GM19351 (cell line): Measurements from ENCODE around the gene RETREG2.
A peak's percentile ranks its signal among the peaks of the same experiment; 100 is the strongest.
"Not testable (repeated sequence)": the region's sequence is repeated elsewhere in the genome, so short reads cannot be mapped to it uniquely, and the experiment has no call there.

Experiments used
- ATAC-seq: cut with Tn5 transposase; IDR thresholded peaks from one replicate; pipeline ENCODE4 v1.9.1; 2021; ENCODE audit warnings: mild to moderate bottlenecking, moderate library complexity; ENCODE audit not compliant: unreplicated experiment

Gene RETREG2

DNA sequence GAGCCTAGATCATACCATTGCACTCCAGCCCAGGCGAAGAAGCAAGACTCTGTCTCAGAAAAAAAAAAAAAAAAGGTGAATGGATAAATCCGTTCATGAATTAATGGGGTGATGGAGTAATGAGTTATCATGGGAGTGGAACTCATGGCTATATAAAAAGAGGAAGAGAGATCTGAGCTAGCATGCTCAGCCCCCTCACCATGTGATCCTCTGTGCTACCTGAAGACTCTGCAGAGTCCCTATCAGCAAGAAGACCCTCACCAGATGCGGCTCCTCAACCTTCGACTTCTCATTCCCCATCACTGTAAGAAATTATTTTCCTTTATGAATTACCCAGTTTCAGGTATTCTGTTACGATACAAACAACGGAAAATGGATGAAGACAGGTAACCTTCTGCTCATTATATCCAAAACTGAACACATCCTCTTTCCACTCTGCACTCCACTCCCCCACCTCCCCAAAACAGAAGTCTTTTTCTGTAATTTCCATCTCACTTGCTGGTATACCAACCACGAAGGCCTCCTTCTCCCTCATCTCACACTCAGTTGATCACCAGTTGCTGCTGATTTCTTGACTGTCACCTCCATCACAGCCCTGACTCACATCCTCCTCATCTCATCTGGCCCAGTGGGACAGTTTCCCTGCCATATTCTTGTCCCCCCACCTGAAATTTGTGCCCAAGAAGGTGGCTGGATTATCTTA is 8.8 kb downstream of the RETREG2 start:
- ATAC-seq, result no peak

DNA sequence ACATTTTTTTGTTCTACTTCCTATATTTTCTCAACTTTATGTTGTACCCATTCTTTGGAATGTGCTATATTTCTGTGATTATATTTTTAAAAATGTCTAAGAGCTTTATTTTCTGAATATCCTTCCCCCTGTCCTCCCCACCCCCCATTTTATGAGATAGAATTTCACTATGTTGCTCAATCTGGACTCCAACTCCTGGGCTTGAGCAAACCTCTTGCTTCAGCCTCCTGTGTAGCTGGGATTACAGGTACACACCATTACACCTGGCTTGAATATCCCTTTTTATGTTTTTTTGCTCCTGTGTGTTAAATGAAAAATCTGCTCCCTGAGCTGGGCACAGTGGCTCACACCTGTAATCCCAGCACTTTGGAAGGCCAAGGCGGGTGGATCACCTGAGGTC is 19.3 kb downstream of the RETREG2 start:
- no peak for ATAC-seq

DNA sequence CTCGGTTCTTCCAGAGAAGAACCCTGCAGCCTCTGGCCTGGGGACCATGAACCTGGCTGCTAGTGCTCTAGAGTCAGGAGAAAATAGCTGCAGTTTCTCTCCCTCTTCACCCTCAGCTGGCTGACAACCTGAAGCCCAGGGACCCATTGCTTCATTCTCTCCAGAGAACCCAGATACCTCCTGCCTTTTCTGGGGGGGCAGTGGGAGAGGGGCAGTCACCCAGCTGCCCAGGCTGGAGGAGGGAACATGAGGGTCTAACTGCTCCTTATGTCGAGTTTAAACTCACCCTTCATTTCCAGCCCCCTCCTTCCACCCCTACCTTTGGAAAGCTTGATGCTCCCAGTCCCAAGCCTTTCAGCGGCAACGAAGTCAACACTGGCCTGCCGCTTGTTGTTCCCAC is 20.9 kb downstream of the RETREG2 start:
- no peak for ATAC-seq

- ATAC-seq, result no peak
Measured at GRCh38 chr2:219199470-219200211, 21.6 kb downstream of the RETREG2 start.

DNA sequence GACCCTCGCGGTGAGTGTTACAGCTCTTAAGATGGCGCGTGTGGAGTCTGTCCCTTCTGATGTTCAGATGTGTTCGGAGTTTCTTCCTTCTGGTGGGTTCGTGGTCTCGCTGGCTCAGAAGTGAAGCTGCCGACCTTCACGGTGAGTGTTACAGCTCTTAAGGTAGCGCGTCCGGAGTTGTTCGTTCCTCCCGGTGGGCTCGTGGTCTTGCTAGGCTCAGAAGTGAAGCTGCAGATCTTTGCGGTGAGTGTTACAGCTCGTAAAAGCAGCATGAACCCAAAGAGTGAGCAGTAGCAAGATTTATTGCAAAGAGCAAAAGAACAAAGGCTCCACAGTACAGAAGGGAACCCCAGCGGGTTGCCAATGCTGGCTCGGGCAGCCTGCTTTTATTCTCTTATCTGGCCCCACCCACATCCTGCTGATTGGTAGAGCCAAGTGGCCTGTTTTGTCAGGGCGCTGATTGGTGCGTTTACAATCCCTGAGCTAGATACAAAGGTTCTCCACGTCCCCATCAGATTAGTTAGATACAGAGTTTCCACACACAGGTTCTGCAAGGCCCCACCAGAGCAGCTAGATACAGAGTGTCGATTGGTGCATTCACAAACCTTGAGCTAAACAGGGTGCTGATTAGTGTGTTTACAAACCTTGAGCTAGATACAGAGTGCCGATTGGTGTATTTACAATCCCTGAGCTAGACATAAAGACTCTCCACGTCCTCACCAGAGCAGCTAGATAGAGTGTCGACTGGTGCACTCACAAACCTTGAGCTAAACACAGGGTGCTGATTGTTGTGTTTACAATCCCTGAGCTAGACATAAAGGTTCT is 22.6 kb downstream of the RETREG2 start:
- not testable (repeated sequence) for ATAC-seq

GRCh38 chr2:219201331-219201730 is 23.3 kb downstream of the RETREG2 start:
- ATAC-seq, result not testable (repeated sequence)

GRCh38 chr2:219204425-219205164 is 26.5 kb downstream of the RETREG2 start:
- ATAC-seq, result no peak

GRCh38 chr2:219205165-219205538 is 27.1 kb downstream of the RETREG2 start:
- no peak for ATAC-seq

DNA sequence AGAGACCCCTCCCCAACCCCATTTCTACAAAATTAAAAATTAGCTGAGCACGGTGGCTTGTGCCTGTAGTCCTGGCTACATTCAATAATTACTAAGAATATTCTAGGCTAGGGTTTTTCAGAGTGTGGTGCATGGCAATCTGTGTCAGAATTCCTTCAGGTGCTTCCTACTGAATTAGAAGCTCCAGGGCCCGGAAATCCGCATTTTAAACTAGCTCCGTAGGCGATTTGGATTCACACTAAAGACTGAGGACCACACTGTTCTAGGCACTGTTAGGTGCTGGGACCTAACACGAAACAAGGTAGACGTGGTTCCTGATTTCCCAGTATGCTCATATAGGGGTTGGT is 27.9 kb downstream of the RETREG2 start:
- ATAC-seq, result no peak

GRCh38 chr2:219206328-219207133 is 28.5 kb downstream of the RETREG2 start, which contains the start of gene ZFAND2B:
TSS of gene ZFAND2B (plus strand) at chr2:219206782. CDS start at chr2:219206988, 206 bp downstream.
- ATAC-seq, result peak; percentile 98

- no peak for ATAC-seq
Measured at GRCh38 chr2:219207134-219207883, 29.2 kb downstream of the RETREG2 start.

DNA sequence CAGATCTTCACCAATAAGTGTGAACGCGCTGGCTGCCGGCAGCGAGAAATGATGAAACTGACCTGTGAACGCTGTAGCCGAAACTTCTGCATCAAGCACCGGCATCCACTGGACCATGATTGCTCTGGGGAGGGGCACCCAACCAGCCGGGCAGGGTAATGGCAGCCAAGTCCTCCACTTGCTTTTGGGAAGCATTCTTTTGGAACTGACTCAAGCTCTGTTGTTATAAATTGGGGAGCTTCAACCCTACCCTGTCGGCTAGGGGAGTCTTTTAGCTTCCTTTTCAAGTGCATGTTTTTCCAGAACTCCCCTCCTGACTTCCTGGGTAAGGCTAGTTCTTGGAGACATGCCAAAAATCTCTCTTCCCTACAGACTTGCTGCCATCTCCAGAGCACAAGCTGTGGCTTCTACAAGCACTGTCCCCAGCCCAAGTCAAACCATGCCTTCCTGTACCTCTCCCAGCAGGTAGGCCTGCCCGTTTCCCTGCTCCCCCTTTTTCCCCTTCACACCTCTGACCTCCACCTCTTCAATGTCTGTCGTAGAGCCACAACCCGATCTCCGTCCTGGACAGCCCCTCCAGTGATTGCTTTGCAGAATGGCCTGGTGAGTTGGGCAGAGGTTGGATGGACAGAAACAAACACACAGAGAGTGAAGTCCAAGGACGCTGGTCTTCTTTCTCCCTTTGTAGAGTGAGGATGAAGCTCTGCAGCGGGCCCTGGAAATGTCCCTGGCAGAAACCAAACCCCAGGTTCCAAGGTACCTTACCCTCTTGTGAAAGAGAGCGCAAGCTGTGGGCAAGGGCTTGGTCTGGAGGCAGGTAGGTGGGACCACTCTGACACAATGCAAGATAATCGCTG is 30.0 kb downstream of the RETREG2 start:
- ATAC-seq, result no peak

GRCh38 chr2:219209236-219210195 is 31.4 kb downstream of the RETREG2 start:
- ATAC-seq, result no peak

- ATAC-seq, result no peak
Measured at GRCh38 chr2:219210196-219210885, 32.3 kb downstream of the RETREG2 start.

DNA sequence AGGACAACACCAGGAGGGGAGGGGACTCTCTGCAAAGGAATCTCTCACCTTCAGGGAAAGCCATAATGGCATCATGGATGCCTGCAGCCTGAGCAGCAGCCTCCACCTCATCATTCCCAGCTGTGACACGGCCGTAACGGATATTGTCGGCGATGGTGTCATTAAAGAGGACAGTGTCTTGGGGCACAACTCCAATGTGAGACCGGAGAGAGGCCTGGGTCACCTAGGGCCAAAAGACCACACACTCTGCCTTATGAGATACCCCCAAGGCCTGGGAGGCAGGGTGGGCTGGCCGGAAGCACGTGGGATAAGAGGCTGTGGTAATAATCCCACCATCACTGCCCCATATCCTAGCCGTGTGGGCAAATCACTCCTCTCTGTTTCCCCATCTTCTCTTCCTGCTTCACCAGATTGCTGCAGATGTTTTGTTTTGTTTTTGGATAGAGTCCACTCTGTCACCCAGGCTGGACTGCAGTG is 32.8 kb downstream of the RETREG2 start:
- ATAC-seq, result no peak

DNA sequence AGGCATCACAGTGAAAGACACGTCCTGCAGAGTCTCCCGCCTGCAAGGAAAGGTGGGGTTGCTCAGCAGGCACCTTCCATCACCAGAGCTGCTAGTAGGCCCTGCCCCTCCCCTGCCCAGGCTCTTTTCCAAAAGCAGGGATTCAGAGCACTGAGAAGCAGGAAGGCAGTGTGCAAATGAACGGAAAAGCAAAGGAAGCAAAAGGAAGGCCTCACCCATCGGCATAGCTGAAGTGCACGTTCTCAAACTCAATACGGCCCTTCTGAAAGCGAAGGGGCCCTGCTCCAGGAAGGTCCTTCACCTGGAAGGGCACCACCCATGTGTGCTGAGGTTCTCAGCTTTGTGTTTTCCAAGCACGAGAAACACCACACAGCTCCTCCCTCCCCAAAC is 34.9 kb downstream of the RETREG2 start:
- no peak for ATAC-seq
